SH-SY5Y (cell line): ENCODE results near the gene NOCT.

Experiments used
- GATA2 ChIP-seq: IDR thresholded peaks from 2 replicates; pipeline ENCODE4 v1.6.1; 2011; ENCODE audit warnings: mild to moderate bottlenecking, low read depth, low read length
- GATA3 ChIP-seq: IDR thresholded peaks from 2 replicates; pipeline ENCODE4 v1.6.1; 2011; ENCODE audit warnings: low read depth, mild to moderate bottlenecking, low read length, moderate library complexity

Gene NOCT

DNA sequence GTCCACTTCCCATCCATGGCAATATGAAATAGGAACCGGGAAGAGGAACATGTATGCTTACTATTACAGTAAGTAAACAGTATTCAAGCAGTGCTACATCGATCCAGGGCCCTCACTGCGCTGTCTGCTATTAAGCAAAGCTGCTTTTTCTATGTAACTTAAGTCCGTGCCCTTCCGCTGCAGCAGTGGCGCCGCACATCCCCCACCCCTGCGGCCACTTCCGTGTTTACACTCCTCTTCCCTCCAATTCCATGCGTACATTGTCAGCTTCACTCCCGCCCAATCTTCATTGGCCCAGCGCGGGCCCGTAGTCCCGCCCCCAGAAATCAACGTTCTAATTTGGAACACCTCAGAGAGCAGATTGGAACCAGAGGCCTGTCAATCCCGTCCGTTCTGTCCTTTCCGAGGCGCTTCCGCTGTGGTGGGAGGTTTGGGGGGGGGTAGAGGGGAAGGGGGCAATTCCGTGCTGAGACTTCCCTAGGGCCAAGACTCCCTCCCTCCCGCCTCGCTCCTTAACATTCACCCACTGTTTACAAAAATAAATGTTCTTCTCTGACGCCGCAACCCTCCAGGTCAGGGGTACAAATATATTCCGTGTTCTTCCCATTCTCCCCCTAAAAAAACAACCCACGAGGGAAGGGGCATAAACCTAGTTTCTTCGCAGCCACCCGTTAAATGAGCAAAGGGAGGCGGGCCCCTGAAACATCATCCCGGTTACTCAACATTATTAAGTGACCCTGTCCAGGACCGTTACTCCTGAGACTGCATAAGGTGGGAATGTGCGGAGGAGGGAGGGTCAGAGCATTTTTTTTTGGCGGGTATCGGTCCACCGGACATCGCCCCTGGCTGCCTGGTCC lies 67.4 kb downstream of the NOCT start:
- no peak for TF ChIP-seq GATA3

- TF ChIP-seq GATA2 (no peak), GATA3 (no peak)
Measured at GRCh38 chr4:139083607-139083955, 68.0 kb downstream of the NOCT start.

DNA sequence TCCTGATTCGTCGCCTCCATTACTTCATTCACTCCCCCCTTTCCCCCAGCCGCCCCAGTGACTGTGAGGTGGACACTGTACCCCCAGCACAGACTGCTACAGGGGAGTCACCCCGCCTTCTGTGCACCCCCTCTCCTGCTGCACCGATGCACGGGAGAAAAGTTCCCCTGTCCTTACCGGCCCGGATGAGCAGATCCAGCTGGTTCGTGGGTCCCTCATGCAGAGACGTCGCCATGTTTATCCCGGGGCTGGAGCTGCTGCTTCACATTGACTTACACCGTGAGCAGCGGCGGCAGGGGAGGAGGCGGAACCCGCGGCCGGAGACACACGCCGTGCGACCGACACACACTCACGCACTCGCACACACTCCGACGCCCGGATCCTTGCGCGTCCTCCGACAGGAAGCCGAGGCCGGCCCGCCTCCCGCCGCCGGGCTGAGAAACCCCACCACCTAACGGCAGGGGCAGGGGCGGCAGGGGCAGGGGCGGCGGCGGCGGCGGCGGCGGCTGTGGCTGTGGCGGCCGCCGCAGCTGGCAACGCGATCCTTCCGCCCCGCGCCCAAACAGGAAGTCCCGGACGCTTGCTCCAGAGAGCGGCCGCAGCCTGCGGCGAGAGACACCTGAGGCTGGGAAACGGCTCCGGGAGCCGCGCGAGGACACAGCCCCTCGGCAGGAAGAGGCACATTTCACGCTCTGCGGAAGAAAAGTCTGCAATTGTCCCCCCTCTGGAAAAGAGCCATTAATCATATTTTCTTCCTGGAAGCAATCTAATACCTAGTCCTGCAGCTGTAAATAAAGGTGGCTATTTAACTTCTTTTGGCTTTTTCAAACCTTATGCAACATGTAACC lies 68.6 kb downstream of the NOCT start:
- TF ChIP-seq GATA3 (no peak), GATA2 (no peak; the same call in 1 of the 2 replicates)

- TF ChIP-seq GATA2: no peak
- TF ChIP-seq GATA3: no peak
Measured at GRCh38 chr4:139084804-139085093, 69.2 kb downstream of the NOCT start.

GRCh38 chr4:139085141-139085540 lies 69.6 kb downstream of the NOCT start:
- TF ChIP-seq GATA3 (no peak), GATA2 (no peak)

DNA sequence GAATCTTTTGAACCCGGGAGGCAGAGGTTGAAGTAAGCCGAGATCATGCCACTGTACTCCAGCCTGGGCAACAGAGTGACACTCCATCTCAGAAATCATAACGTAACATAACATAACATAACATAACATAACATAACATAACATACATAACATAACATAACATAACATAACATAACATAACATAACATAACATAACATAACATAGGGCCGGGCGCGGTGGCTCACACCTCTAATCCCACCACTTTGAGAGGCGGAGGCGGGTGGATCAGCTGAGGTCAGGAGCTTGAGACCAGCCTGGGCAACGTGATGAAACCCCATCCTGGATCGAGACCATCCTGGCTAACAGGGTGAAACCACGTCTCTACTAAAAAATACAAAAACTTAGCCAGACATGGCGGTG lies 76.7 kb downstream of the NOCT start:
- TF ChIP-seq GATA2: no peak
- TF ChIP-seq GATA3: no peak
